Measurements from ENCODE around the gene AK3.
"Not testable (repeated sequence)": the region's sequence is repeated elsewhere in the genome, so short reads cannot be mapped to it uniquely, and the experiment has no call there.

AK3 gene

DNA sequence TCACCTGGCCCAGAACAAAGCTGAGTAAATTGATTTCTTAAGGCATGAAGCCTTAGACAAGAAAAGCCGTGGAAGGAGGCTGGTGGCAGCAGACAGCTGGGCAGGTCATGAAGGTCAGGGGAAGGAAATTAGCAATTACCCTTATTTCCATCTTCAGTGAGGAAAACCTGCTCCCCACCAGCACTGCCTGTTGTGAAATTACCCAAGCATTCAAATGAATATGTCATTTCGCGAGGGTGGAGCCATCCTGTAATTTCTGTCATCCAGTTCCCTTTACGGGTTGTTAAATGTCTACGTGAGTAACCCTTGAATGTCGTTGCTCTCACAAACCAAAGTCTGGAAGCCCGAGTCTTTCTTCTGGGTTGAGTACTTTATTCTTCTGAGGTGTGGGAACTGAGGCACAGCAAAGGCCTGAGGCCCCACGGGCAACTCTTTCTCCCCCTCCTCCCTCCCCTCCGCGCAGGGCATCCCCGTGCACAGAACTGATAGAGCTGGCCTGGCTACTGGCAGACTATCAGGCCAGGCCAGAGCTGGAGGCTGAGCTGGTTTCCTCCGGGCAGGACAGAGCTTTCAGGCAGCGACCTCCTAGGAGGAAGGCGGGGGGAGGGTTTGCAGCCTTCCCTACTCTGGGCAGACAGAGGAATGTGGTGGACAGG is 22.0 kb upstream of the AK3 start:
- no peak overlapping the region for H3K4me3 ChIP-seq (ENCODE audit: low read depth, low read length)

GRCh38 chr9:4762108-4762885 is 21.3 kb upstream of the AK3 start:
- DNase-seq (ENCODE audit: low read depth): peak; percentile 79
- no peak overlapping the region; the same call in 1 of the 2 replicates for H3K4me3 ChIP-seq (ENCODE audit: low read depth, low read length)
- TF ChIP-seq CTCF (IDR thresholded peaks at IDR 0.05; ENCODE audit: control insufficient read depth, extremely low read depth, insufficient read depth): peak; percentile 93

More for the DNA sequence above, 22.0 kb upstream of the AK3 start:
- no peak for DNase-seq (ENCODE audit: low read depth)
- TF ChIP-seq CTCF (IDR thresholded peaks at IDR 0.05; ENCODE audit: control insufficient read depth, extremely low read depth, insufficient read depth): no peak

- no peak for DNase-seq (ENCODE audit: low read depth)
- no peak overlapping the region for H3K4me3 ChIP-seq (ENCODE audit: low read depth, low read length)
- TF ChIP-seq CTCF (IDR thresholded peaks at IDR 0.05; ENCODE audit: control insufficient read depth, extremely low read depth, insufficient read depth): no peak
Observed at GRCh38 chr9:4760122-4760521, 19.1 kb upstream of the AK3 start.

GRCh38 chr9:4756420-4756819 is 15.4 kb upstream of the AK3 start:
- no peak for TF ChIP-seq CTCF (IDR thresholded peaks at IDR 0.05; ENCODE audit: control insufficient read depth, extremely low read depth, insufficient read depth)
- no peak overlapping the region for H3K4me3 ChIP-seq (ENCODE audit: low read depth, low read length)
- no peak for DNase-seq (ENCODE audit: low read depth)

DNA sequence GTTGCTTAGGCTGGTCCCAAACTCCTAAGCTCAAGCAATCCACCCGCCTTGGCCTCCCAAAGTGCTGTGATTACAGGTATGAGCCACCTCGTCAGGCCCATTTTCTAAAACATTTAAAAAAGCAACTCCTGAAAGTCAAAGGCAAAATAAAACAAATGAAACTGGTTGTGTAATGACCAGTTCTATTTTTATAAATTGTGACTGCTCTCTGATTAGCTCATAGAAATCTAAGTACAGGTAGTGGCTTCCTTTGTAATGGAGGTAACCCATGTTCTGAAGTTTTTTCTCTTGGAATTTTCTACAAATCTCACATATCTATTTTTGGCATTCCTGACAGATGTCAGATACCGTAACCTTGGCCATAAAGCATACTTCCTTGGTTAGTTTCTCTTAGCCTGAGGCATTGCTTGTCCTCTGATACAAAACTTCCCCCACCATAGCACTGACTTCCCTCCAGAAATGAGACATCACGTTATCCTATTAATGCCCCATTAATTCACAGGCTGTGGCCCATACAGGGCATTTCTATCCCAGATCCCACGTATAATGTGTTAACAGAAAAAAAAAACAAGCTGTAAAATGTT is 14.1 kb upstream of the AK3 start:
- no peak for DNase-seq (ENCODE audit: low read depth)
- no peak for TF ChIP-seq CTCF (IDR thresholded peaks at IDR 0.05; ENCODE audit: control insufficient read depth, extremely low read depth, insufficient read depth)
- no peak overlapping the region for H3K4me3 ChIP-seq (ENCODE audit: low read depth, low read length)

DNA sequence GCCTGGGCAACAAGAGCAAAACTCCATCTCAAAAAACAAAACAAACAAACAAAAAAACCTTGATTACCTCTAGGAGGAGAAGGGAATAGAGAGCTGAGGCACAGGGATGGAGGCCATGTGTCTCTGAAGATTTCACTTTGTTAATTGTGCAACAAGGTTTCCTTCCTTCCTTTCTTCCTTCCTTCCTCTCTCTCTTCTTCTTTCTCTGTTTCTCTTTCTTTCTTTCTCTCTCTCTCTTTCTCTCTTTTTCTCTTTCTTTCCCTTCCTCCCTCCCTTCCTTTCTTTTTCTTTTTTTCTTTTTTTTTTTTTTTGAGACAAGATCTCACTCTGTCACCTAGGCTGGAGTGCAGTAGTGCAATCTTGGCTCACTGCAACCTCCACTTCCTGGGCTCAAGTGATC is 13.5 kb upstream of the AK3 start:
- not testable (repeated sequence) for DNase-seq (ENCODE audit: low read depth); H3K4me3 ChIP-seq (ENCODE audit: low read depth, low read length)

- no peak overlapping the region for H3K4me3 ChIP-seq (ENCODE audit: low read depth, low read length)
- peak; percentile 69 for TF ChIP-seq CTCF (IDR thresholded peaks at IDR 0.05; ENCODE audit: control insufficient read depth, extremely low read depth, insufficient read depth)
- DNase-seq (ENCODE audit: low read depth): no peak
Observed at GRCh38 chr9:4750023-4750673, 9.1 kb upstream of the AK3 start.

All from LNCaP clone FGC (cell line).